Measurements from ENCODE around the gene GBP2. TPM values are rescaled to one million over a fixed set of nuclear protein-coding genes. Genes with fewer than 3 reads are reported as not detected.
A peak's percentile ranks its signal among the peaks of the same experiment; 100 is the strongest.
"Not testable (repeated sequence)": the region's sequence is repeated elsewhere in the genome, so short reads cannot be mapped to it uniquely, and the experiment has no call there.

GBP2 gene
- total and polyA plus RNA-seq, 3 donors from 2014 or later = 35.2 to 41.3 (median 39.5) TPM

- WGBS, 2 donors = 80 to 88% methylated on average over 1 of the region's 1 CpG
- no peaks in the 10 kb centered on the region for H3K27me3 ChIP-seq
- H3K27ac ChIP-seq = no peak overlapping the region
- no peak overlapping the region for H3K4me3 ChIP-seq
- DNase-seq = no peak
- no peak for TF ChIP-seq POLR2A (IDR thresholded peaks at IDR 0.05)
- no peak for TF ChIP-seq CTCF (IDR thresholded peaks at IDR 0.05)
- H3K4me1 ChIP-seq = peaks cover 3% of the 10 kb centered on the region
- no peaks in the 10 kb centered on the region for H3K36me3 ChIP-seq (ENCODE audit: low read depth, missing control alignments)
- no peaks in the 10 kb centered on the region for H3K9me3 ChIP-seq
- intact Hi-C loops (cut with DNase I; ENCODE audit: low total_unique reads) = no loop called here
Measured at GRCh38 chr1:89133747-89134146, 7.8 kb upstream of the GBP2 start.

- Histone ChIP-seq H3K4me1 (peaks cover 8% of the 10 kb centered on the region), H3K36me3 (ENCODE audit: low read depth, missing control alignments) (no peaks in the 10 kb centered on the region), H3K9me3 (no peaks in the 10 kb centered on the region), H3K27me3 (no peaks in the 10 kb centered on the region), H3K27ac (no peak overlapping the region), H3K4me3 (no peak overlapping the region)
- 67 to 68% methylated on average over 1 of the region's 1 CpG for WGBS, 2 donors
- TF ChIP-seq POLR2A (IDR thresholded peaks at IDR 0.05) = no peak
- TF ChIP-seq CTCF (IDR thresholded peaks at IDR 0.05) = no peak
- intact Hi-C loops (cut with DNase I; ENCODE audit: low total_unique reads) = no loop called here
- no peak for DNase-seq
Measured at GRCh38 chr1:89130716-89131115, 4.8 kb upstream of the GBP2 start.

GRCh38 chr1:89129911-89130310 lies 4.0 kb upstream of the GBP2 start:
- Histone ChIP-seq H3K27ac (no peak overlapping the region), H3K4me1 (peaks cover 8% of the 10 kb centered on the region), H3K4me3 (no peak overlapping the region), H3K27me3 (no peaks in the 10 kb centered on the region), H3K36me3 (ENCODE audit: low read depth, missing control alignments) (no peaks in the 10 kb centered on the region), H3K9me3 (no peaks in the 10 kb centered on the region)
- TF ChIP-seq CTCF (IDR thresholded peaks at IDR 0.05) (no peak), POLR2A (IDR thresholded peaks at IDR 0.05) (no peak)
- intact Hi-C loops (cut with DNase I; ENCODE audit: low total_unique reads) = no loop called here
- 61 to 65% methylated on average over 4 of the region's 4 CpGs for WGBS, 2 donors
- no peak for DNase-seq

GRCh38 chr1:89128003-89128458 lies 2.1 kb upstream of the GBP2 start:
- intact Hi-C loops (cut with DNase I; ENCODE audit: low total_unique reads); H3K27me3 ChIP-seq; H3K36me3 ChIP-seq (ENCODE audit: low read depth, missing control alignments); H3K9me3 ChIP-seq; DNase-seq: not testable (repeated sequence)
- Histone ChIP-seq H3K27ac (peak overlapping the region; percentile 39 to 82), H3K4me1 (peaks cover 12% of the 10 kb centered on the region), H3K4me3 (peak overlapping the region; percentile 26 to 46)
- WGBS, 2 donors = 76 to 81% methylated on average over 12 to 29 of the region's 31 CpGs

- H3K4me3 ChIP-seq; H3K9me3 ChIP-seq; intact Hi-C loops (cut with DNase I; ENCODE audit: low total_unique reads); H3K36me3 ChIP-seq (ENCODE audit: low read depth, missing control alignments); H3K27me3 ChIP-seq: not testable (repeated sequence)
- peak overlapping the region; percentile 77 to 89 for H3K27ac ChIP-seq
- WGBS, 2 donors = 66 to 73% methylated on average over 23 of the region's 23 CpGs
- peaks cover 12% of the 10 kb centered on the region for H3K4me1 ChIP-seq
- DNase-seq = peak; percentile 49
Measured at GRCh38 chr1:89126602-89127565, 970 bp upstream of the GBP2 start.

Data from testis (tissue), 3 donors.